ENCODE results near the gene ZNF385A.

Gene ZNF385A, protein sequence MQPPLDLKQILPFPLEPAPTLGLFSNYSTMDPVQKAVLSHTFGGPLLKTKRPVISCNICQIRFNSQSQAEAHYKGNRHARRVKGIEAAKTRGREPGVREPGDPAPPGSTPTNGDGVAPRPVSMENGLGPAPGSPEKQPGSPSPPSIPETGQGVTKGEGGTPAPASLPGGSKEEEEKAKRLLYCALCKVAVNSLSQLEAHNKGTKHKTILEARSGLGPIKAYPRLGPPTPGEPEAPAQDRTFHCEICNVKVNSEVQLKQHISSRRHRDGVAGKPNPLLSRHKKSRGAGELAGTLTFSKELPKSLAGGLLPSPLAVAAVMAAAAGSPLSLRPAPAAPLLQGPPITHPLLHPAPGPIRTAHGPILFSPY

GRCh38 chr12:54384591-54385041 lies at the start of gene ZNF385A:
ZNF385A (minus strand) TSS chr12:54384733; CDS start chr12:54384514, 219 bp downstream.
- DNase-seq = no peak

DNA sequence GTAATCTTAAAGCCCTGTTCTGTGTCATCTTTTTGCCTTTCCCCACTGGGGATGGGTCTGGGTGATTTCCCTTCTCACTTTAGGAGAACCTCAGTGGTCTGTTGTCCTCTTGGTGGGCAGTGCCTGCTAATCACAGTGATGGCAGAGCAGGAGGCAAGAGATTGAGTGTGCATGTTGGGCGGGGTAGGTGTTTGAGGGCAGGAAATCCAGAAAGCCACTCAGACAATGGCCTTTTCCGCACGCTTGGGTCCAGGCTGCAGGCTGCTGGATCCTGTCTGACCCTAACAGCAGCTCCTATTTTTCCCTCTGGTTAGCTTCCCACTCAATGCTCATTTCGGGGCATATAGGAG lies 48.3 kb upstream of the ZNF385A start:
- DNase-seq = no peak

GRCh38 chr12:54431911-54432814 lies 47.6 kb upstream of the ZNF385A start:
- DNase-seq = no peak

DNA sequence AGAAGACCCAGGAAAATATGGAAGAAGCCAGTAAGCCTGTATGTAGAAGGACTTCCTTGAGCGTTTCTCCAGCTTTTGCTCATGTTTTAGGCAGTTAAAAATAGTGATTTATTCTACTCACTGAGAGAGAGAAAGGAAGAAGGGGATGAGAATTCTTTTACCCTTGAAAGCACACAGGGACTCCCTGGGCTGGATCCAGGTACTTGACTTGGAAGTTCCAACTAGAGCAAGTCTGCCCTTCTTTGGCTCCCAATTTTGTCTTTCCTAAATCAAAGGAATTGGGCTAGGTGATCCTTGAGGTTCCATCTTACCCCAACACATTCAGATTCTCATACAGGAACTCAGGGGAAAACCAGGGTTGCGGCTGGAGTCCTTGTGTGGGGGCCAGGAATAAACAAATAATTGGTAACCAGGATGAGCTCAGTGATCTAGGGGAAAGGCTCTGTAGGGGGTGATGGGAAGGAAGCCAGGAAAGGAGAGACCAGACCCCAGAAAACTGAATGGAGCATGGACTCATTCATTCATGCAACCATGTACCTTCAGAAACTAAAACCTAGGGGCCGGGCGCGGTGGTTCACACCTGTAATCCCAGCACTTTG lies 46.0 kb upstream of the ZNF385A start:
- DNase-seq = no peak

DNA sequence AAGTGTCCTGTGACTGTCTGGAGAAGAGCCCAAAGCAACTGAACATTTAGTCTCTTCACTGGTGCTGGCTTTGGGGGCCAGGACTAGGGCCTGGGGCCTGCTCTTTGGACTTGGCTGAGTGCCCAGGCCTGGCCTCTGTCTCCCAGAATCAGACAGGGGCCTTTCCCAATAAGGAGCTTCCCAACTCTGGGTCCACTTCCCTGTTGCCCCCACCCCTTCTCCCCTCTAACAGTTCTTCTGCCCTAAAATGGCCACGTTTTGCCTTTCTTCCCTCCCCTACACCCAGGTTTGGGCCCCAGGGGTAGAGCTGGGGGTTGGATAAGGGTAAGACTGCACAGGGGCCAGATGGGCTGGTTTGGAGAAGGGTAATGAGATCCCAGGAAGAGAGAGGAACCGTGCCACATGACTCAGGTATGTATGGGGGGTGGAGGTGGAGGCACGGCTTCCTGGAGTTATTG lies 44.5 kb upstream of the ZNF385A start:
- DNase-seq = no peak

- DNase-seq = no peak
These were observed 43.8 kb upstream of the ZNF385A start for GRCh38 chr12:54428050-54429013.

DNA sequence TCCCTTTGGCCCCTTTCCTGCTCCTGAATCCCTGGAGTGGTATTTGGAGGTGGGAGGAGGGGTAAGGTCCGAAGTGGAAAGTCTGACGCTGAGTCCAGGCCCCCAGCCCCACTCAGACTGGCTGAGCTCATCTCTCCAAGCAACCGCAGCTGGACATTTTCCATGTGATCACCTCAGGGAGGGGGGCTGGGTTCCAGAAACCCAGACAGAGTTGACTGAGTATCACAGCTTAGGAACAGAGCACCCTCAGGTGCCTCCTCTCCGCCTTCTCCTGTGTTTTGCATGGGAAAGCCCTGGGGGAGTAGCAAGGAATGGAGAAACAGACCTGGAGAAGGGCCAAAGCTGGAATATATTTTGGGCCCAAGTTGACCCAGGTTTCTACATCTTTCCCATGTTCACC lies 42.6 kb upstream of the ZNF385A start:
- no peak for DNase-seq

DNA sequence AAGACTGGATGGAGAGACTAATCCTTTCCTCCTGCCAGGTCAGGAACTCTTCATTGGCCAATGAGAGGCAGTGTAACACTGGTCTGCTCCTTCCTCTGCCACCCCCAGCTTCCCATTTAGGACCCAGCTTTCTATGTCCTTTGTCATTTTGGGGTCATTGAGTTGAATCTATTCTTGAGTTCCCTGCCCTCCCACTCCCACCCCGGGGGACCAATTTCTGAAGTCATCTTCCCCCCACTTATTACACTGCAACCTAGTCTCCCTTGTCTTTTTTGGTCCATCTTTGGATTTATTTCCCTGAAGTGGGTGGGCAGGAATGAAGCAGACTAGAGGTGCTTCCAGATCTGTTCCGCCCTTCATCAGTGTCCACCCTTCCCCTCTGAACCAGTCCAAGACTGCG lies 42.2 kb upstream of the ZNF385A start:
- no peak for DNase-seq

DNA sequence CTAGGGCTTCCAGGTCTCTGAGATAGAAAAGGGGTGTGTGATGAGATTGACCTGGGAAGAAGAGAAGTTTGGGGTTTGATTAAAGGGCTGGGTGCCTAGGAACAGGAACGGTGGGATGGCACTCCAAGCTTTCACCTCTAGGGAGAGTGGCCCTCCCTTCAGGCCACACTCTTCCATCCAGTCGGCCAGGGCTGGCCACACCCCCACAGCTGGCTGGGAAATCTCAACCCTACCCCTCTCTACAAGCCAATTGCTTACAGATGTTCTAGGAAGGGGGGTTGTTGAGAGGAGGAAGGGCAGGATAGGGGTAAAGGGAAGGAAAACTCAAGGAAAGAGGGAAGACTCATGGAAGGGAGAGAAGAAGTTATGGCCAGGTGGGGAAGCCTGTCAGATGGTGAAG lies 41.2 kb upstream of the ZNF385A start:
- DNase-seq = no peak

DNA sequence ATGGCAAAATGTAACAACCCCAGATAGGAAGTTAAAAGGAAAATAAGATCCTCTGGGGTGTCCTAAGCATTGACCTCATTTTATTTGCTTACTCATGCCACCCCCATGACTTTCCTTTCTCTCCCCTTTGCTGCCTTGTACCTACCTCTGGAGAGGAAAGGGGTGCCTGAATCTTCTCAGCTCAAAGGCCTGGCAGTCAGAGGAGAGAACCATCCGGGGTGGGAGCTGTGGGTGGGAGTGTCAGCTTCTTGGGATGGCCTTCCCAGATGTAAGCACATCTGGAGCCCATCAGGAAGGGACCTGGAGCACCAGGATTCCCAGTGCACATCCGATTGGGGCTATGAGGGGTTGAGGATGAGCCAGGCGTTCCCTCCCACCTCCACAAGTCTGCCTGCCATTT lies 39.7 kb upstream of the ZNF385A start:
- DNase-seq = no peak

GRCh38 chr12:54423816-54424150 lies 39.2 kb upstream of the ZNF385A start:
- DNase-seq = no peak

- DNase-seq = no peak
These were observed 37.3 kb upstream of the ZNF385A start for GRCh38 chr12:54421879-54422250.

DNA sequence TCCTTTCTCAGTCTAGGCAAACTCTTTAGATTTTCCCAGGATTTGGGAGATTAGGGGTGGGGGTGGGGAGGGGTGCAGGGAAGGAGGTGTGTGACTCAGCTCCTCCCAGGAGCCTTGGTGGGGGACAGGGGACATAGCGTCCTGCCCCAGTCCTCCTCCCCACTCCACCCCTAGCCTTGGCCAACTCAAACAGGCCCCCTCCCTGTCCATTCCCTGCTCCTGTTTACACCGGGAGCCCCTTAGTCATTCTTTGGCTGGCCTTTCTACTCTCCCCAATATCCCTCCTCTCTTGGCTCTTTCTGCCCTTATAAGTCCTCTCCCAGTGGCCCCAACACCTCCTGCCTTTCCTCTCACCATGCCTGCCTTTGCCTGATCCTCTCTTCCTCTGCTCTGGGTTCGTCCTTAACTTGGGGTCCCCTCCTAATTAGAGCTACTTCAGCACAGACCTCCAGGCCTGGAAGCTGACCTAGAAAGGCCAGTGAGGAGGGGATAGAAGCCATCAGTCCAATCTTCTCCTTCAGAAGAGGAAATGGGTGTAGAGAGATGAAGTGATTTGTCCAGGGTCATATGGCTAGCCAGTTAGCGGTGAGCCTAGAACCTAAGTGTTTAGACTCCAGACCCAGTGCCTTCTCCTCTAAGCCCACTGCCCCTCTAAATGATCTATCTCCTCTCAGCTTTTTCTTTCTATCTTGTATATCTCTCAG lies 36.8 kb upstream of the ZNF385A start:
- no peak for DNase-seq

DNA sequence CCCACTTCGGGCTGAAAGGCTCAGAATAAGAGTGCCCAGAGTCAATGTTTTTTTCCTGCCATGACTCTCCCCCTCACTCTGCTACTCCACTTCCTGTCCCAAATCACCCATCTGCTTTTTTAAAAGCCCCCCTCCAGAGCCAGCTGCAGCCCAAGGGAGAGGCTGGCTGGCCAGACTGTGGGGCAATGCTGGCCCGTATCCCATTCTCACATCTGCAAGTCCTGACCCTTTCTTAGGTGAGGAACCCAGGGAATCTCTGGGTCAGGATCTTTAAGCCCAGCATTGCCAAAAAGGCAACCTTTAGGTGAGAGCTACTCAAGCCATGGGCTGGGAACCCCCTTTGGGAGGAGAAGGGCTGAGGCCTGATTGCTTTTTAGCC lies 36.2 kb upstream of the ZNF385A start:
- no peak for DNase-seq

GRCh38 chr12:54419088-54419887 lies 34.8 kb upstream of the ZNF385A start, which contains the start of gene ITGA5:
ITGA5 (minus strand) TSS chr12:54419266; CDS start chr12:54419198, 68 bp downstream.
- no peak for DNase-seq

DNA sequence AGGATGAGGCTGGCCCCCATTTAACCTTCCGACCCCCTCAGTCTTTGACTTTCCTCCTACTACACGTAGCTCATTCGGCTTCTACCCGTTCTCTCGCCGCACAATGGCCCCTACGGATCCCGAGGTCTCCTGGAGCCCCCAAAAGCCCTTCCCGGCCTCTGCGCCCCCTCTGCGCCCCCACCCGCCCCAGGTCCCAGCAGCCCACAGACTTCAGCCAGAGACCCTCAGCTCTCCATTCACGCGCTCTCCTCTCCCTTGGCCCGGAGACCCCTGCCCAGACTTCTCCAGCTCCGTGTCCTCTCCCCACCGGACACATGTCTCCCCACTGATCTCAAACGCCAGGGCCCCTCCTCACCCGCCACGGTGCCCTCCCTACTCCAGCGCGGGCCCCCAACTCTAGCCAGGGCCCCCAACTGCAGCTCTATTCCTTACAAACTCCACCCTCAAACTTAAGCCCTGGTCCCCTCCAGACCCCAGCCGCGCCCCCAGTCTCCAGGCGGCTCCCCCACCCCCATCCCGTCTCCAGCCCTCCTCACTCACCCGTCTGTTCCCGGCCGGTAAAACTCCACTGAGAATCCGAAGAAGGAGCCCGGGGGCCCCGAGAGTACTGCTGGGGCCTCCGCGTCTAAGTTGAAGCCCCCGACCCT lies 34.0 kb upstream of the ZNF385A start:
- no peak for DNase-seq

GRCh38 chr12:54417712-54418440 lies 33.3 kb upstream of the ZNF385A start:
- DNase-seq = no peak

DNA sequence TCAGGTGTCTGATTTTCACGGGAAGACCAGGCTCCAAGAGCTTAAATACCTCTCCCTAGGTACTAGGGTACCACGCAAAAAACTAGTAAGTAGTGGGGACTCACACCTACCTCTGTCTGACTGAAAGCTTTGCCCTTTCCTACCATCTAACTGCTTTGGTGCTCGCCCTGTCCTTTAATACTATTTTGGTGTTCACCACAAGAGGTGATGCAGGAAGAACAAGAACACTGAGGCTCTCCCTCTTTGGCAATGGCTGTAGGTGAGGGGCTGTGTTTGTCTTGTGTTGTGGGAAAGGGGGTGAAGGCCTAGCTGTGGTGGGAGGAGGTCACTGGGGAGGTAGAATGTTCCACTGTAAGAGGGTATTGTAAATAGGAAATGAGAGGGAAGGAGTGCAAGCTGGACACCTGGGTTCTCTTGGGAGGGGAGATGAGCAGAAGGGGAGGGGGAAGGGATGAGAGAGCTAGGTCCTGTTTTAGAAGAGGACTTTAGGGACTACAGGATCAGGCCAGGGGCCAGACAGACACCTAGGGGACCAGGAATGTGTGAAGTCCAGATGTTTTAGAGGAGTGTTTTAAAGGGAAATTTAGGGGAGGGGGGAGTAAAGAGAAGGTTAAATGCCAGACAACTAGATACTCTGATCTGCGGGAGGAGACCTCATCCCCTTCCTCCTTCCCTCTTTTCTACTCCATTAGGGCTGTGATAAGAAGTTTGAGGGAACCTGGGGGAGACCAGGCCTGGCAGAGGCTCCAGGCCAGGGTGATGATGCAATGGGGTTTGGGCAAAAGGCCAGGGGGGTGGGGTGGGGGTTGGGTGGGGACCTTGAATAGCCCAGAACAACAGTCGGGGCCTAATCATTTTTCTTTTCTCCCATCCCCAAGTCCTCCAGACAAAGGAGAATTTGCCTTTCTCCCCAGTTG lies 32.4 kb upstream of the ZNF385A start:
- no peak for DNase-seq
